ENCODE data around the gene RAVER2.

GRCh38 chr1:64872067-64872466, 127.2 kb downstream of the RAVER2 start:
- TF ChIP-seq, protein P1, sequence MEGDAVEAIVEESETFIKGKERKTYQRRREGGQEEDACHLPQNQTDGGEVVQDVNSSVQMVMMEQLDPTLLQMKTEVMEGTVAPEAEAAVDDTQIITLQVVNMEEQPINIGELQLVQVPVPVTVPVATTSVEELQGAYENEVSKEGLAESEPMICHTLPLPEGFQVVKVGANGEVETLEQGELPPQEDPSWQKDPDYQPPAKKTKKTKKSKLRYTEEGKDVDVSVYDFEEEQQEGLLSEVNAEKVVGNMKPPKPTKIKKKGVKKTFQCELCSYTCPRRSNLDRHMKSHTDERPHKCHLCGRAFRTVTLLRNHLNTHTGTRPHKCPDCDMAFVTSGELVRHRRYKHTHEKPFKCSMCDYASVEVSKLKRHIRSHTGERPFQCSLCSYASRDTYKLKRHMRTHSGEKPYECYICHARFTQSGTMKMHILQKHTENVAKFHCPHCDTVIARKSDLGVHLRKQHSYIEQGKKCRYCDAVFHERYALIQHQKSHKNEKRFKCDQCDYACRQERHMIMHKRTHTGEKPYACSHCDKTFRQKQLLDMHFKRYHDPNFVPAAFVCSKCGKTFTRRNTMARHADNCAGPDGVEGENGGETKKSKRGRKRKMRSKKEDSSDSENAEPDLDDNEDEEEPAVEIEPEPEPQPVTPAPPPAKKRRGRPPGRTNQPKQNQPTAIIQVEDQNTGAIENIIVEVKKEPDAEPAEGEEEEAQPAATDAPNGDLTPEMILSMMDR (conservative IDR thresholded peaks at IDR 0.05; ENCODE audit: low read depth in 2 of 2), result no peak
- TF ChIP-seq, protein P2, sequence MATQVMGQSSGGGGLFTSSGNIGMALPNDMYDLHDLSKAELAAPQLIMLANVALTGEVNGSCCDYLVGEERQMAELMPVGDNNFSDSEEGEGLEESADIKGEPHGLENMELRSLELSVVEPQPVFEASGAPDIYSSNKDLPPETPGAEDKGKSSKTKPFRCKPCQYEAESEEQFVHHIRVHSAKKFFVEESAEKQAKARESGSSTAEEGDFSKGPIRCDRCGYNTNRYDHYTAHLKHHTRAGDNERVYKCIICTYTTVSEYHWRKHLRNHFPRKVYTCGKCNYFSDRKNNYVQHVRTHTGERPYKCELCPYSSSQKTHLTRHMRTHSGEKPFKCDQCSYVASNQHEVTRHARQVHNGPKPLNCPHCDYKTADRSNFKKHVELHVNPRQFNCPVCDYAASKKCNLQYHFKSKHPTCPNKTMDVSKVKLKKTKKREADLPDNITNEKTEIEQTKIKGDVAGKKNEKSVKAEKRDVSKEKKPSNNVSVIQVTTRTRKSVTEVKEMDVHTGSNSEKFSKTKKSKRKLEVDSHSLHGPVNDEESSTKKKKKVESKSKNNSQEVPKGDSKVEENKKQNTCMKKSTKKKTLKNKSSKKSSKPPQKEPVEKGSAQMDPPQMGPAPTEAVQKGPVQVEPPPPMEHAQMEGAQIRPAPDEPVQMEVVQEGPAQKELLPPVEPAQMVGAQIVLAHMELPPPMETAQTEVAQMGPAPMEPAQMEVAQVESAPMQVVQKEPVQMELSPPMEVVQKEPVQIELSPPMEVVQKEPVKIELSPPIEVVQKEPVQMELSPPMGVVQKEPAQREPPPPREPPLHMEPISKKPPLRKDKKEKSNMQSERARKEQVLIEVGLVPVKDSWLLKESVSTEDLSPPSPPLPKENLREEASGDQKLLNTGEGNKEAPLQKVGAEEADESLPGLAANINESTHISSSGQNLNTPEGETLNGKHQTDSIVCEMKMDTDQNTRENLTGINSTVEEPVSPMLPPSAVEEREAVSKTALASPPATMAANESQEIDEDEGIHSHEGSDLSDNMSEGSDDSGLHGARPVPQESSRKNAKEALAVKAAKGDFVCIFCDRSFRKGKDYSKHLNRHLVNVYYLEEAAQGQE (IDR thresholded peaks at IDR 0.05; ENCODE audit: unreplicated experiment), result no peak
- no peak for TF ChIP-seq POLR2AphosphoS5 (IDR thresholded peaks at IDR 0.05; ENCODE audit: low read depth)
- TF ChIP-seq EZH2 (IDR thresholded peaks at IDR 0.05; ENCODE audit: low read depth, unreplicated experiment), result no peak
- no peak for TF ChIP-seq EZH2phosphoT487 (IDR thresholded peaks at IDR 0.05; ENCODE audit: unreplicated experiment)
- TF ChIP-seq, protein P3, sequence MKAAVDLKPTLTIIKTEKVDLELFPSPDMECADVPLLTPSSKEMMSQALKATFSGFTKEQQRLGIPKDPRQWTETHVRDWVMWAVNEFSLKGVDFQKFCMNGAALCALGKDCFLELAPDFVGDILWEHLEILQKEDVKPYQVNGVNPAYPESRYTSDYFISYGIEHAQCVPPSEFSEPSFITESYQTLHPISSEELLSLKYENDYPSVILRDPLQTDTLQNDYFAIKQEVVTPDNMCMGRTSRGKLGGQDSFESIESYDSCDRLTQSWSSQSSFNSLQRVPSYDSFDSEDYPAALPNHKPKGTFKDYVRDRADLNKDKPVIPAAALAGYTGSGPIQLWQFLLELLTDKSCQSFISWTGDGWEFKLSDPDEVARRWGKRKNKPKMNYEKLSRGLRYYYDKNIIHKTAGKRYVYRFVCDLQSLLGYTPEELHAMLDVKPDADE (IDR thresholded peaks at IDR 0.05), result no peak
- TF ChIP-seq JUNB (IDR thresholded peaks at IDR 0.05; ENCODE audit: unreplicated experiment), result no peak
- no peak for TF ChIP-seq ZNF114 (CRISPR knock-in tag; IDR thresholded peaks at IDR 0.05)
- no peak for TF ChIP-seq CREB1 (CRISPR knock-in tag; IDR thresholded peaks at IDR 0.05; ENCODE audit: low read depth)
- TF ChIP-seq NANOG (IDR thresholded peaks at IDR 0.05; ENCODE audit: borderline replicate concordance), result no peak
- no peak for TF ChIP-seq ZNF331 (CRISPR knock-in tag; IDR thresholded peaks at IDR 0.05; ENCODE audit: low read depth)

Measured in GM23338 (cell line).